Measurements from ENCODE around the gene OR2H2. TPM values are rescaled to one million over a fixed set of nuclear protein-coding genes. Genes with fewer than 3 reads are reported as not detected.

OR2H2 gene
- total RNA-seq (not detected), polyA plus RNA-seq (not detected)
- long read RNA-seq, donor 1, result 0 reads
- long read RNA-seq, donor 2, result 0 reads

GRCh38 chr6:29584821-29585220 is at the start of gene OR2H2:
Gene OR2H2, plus strand, starts transcription at chr6:29585121. Its CDS starts 2,824 bp downstream, at chr6:29587945.
- intact Hi-C loops (cut with DNase I; ENCODE audit: low total_unique reads), result loop anchor here (10.0 kb wide), 1 partner anchor 890 kb away; no protein-coding TSS in a partner anchor
- no peak within 1 kb of the TSS for H3K4me3 ChIP-seq
- peaks cover 0 to 3% (median 0%) of the 10 kb centered on the region in 6 donors for H3K4me1 ChIP-seq
- peaks cover 0 to 46% (median 0%) of the 10 kb centered on the region in 7 donors for H3K27me3 ChIP-seq (replicated peaks in 1 of 7)
- DNase-seq, result no peak
- H3K36me3 ChIP-seq, result no peaks in the 10 kb centered on the region
- no peak for TF ChIP-seq POLR2AphosphoS5 (IDR thresholded peaks at IDR 0.05)
- TF ChIP-seq POLR2A (IDR thresholded peaks at IDR 0.05), result no peak
- no peak for TF ChIP-seq CTCF (IDR thresholded peaks at IDR 0.05 in 8 of 11, conservative IDR thresholded peaks at IDR 0.05 in 3 of 11)
- no peak within 1 kb of the TSS for H3K27ac ChIP-seq
- H3K9me3 ChIP-seq, result no peaks in the 10 kb centered on the region

GRCh38 chr6:29537714-29538403 is 47.1 kb upstream of the OR2H2 start:
- H3K4me3 ChIP-seq, result no peak overlapping the region
- peaks cover 0 to 16% (median 0%) of the 10 kb centered on the region in 7 donors for H3K27me3 ChIP-seq (replicated peaks in 1 of 7)
- H3K27ac ChIP-seq, result no peak overlapping the region
- no peak for TF ChIP-seq POLR2A (IDR thresholded peaks at IDR 0.05)
- TF ChIP-seq POLR2AphosphoS5 (IDR thresholded peaks at IDR 0.05), result no peak
- TF ChIP-seq CTCF (IDR thresholded peaks at IDR 0.05 in 8 of 11, conservative IDR thresholded peaks at IDR 0.05 in 3 of 11), result no peak
- WGBS, 5 donors, result 68 to 85% (median 72%) methylated on average over 4 of the region's 4 CpGs
- H3K9me3 ChIP-seq, result no peaks in the 10 kb centered on the region
- no peaks in the 10 kb centered on the region for H3K4me1 ChIP-seq
- H3K36me3 ChIP-seq, result no peaks in the 10 kb centered on the region
- DNase-seq, result no peak
- intact Hi-C loops (cut with DNase I; ENCODE audit: low total_unique reads), result no loop called here

- H3K9me3 ChIP-seq, result no peaks in the 10 kb centered on the region
These were observed 37.3 kb upstream of the OR2H2 start for GRCh38 chr6:29547573-29547972.

More at GRCh38 chr6:29547573-29547972, 37.3 kb upstream of the OR2H2 start:
- H3K4me3 ChIP-seq, result no peak overlapping the region
- H3K27me3 ChIP-seq (replicated peaks in 1 of 7), result peaks cover 0 to 23% (median 0%) of the 10 kb centered on the region in 7 donors
- DNase-seq, result no peak
- 48 to 67% (median 58%) methylated on average over 3 of the region's 3 CpGs for WGBS, 5 donors
- H3K27ac ChIP-seq, result no peak overlapping the region
- intact Hi-C loops (cut with DNase I; ENCODE audit: low total_unique reads), result no loop called here
- peaks cover 0 to 4% (median under 1%) of the 10 kb centered on the region in 6 donors for H3K4me1 ChIP-seq
- TF ChIP-seq POLR2A (IDR thresholded peaks at IDR 0.05) (no peak), CTCF (IDR thresholded peaks at IDR 0.05 in 8 of 11, conservative IDR thresholded peaks at IDR 0.05 in 3 of 11) (no peak), POLR2AphosphoS5 (IDR thresholded peaks at IDR 0.05) (no peak)
- no peaks in the 10 kb centered on the region for H3K36me3 ChIP-seq

Measured in spleen (tissue), 13 donors.